ENCODE measurements around the gene BDP1.
"Not testable (repeated sequence)": the region's sequence is repeated elsewhere in the genome, so short reads cannot be mapped to it uniquely, and the experiment has no call there.

The BDP1 gene

GRCh38 chr5:71498756-71499155 is 43.3 kb downstream of the BDP1 start:
- not testable (repeated sequence) for H4K8ac ChIP-seq (ENCODE audit: low read depth, low read length); H2BK120ac ChIP-seq (ENCODE audit: insufficient read depth, low read length, poor library complexity); H3K4me3 ChIP-seq (ENCODE audit: low read depth, low read length); H3K27ac ChIP-seq (ENCODE audit: low read depth, low read length); H2BK12ac ChIP-seq (ENCODE audit: low read length); H3K18ac ChIP-seq (ENCODE audit: low read length); H3K9ac ChIP-seq (ENCODE audit: low read length); H2AK5ac ChIP-seq (ENCODE audit: low read length); H2BK5ac ChIP-seq (ENCODE audit: low read depth, low read length, poor library complexity); H3K4me2 ChIP-seq (ENCODE audit: low read length); H3K23ac ChIP-seq (ENCODE audit: low read length); H3K27me3 ChIP-seq (ENCODE audit: insufficient read depth, low read length); H3K14ac ChIP-seq (ENCODE audit: low read length); H3K4ac ChIP-seq (ENCODE audit: low read depth, low read length); H3K79me1 ChIP-seq (ENCODE audit: low read length); H4K91ac ChIP-seq (ENCODE audit: low read depth, low read length); H4K12ac ChIP-seq (ENCODE audit: low read depth, low read length); H3K9me3 ChIP-seq (ENCODE audit: insufficient read depth, low read depth, low read length); H3K4me1 ChIP-seq (ENCODE audit: control insufficient read depth in 1 of 2, insufficient read depth in 2 of 2, low read length in 2 of 2); H3K79me2 ChIP-seq (ENCODE audit: control insufficient read depth, insufficient read depth, low read length, poor library complexity); H2AFZ ChIP-seq (ENCODE audit: insufficient read depth, low read length, poor library complexity)
- WGBS (ENCODE audit: extremely low coverage, insufficient coverage, insufficient read length), result no CpG with 5 or more reads among the region's 9 CpGs
- peak; percentile 89 to 90 for DNase-seq
- H3K36me3 ChIP-seq (ENCODE audit: control insufficient read depth in 1 of 2, insufficient read depth in 2 of 2, low read length in 2 of 2), result peaks cover 39 to 40% of the 10 kb centered on the region in 2 experiments

GRCh38 chr5:71503536-71503935 is 48.1 kb downstream of the BDP1 start:
- Histone ChIP-seq H3K4me3 (ENCODE audit: low read depth, low read length) (no peak overlapping the region), H3K9ac (ENCODE audit: low read length) (no peak overlapping the region), H3K4ac (ENCODE audit: low read depth, low read length) (no peak overlapping the region), H3K27me3 (ENCODE audit: insufficient read depth, low read length) (no peaks in the 10 kb centered on the region), H2BK12ac (ENCODE audit: low read length) (no peak overlapping the region), H3K18ac (ENCODE audit: low read length) (no peak overlapping the region), H2BK120ac (ENCODE audit: insufficient read depth, low read length, poor library complexity) (no peak overlapping the region), H3K9me3 (ENCODE audit: insufficient read depth, low read depth, low read length) (no peaks in the 10 kb centered on the region), H3K79me1 (ENCODE audit: low read length) (no peaks in the 10 kb centered on the region), H4K12ac (ENCODE audit: low read depth, low read length) (no peak overlapping the region), H3K27ac (ENCODE audit: low read depth, low read length) (no peak overlapping the region), H3K4me1 (ENCODE audit: control insufficient read depth in 1 of 2, insufficient read depth in 2 of 2, low read length in 2 of 2) (no peaks in the 10 kb centered on the region), H3K14ac (ENCODE audit: low read length) (no peak overlapping the region), H3K4me2 (ENCODE audit: low read length) (no peak overlapping the region), H4K8ac (ENCODE audit: low read depth, low read length) (no peak overlapping the region), H3K36me3 (ENCODE audit: control insufficient read depth in 1 of 2, insufficient read depth in 2 of 2, low read length in 2 of 2) (peaks cover 37 to 38% of the 10 kb centered on the region in 2 experiments), H2AK5ac (ENCODE audit: low read length) (no peak overlapping the region), H2AFZ (ENCODE audit: insufficient read depth, low read length, poor library complexity) (no peak overlapping the region), H3K79me2 (ENCODE audit: control insufficient read depth, insufficient read depth, low read length, poor library complexity) (no peaks in the 10 kb centered on the region), H2BK5ac (ENCODE audit: low read depth, low read length, poor library complexity) (no peak overlapping the region), H4K91ac (ENCODE audit: low read depth, low read length) (no peak overlapping the region), H3K23ac (ENCODE audit: low read length) (no peak overlapping the region)
- no CpG with 5 or more reads among the region's 2 CpGs for WGBS (ENCODE audit: extremely low coverage, insufficient coverage, insufficient read length)
- peak; percentile 65 to 68 for DNase-seq

- Histone ChIP-seq H3K27ac (ENCODE audit: low read depth, low read length) (no peak overlapping the region), H3K14ac (ENCODE audit: low read length) (no peak overlapping the region), H3K79me1 (ENCODE audit: low read length) (no peaks in the 10 kb centered on the region), H2BK120ac (ENCODE audit: insufficient read depth, low read length, poor library complexity) (no peak overlapping the region), H3K4ac (ENCODE audit: low read depth, low read length) (no peak overlapping the region), H3K36me3 (ENCODE audit: control insufficient read depth in 1 of 2, insufficient read depth in 2 of 2, low read length in 2 of 2) (peaks cover 21 to 26% of the 10 kb centered on the region in 2 experiments), H3K9me3 (ENCODE audit: insufficient read depth, low read depth, low read length) (no peaks in the 10 kb centered on the region), H2BK5ac (ENCODE audit: low read depth, low read length, poor library complexity) (no peak overlapping the region), H3K4me3 (ENCODE audit: low read depth, low read length) (no peak overlapping the region), H3K18ac (ENCODE audit: low read length) (no peak overlapping the region), H4K91ac (ENCODE audit: low read depth, low read length) (no peak overlapping the region), H2AK5ac (ENCODE audit: low read length) (no peak overlapping the region), H3K4me2 (ENCODE audit: low read length) (no peak overlapping the region), H3K79me2 (ENCODE audit: control insufficient read depth, insufficient read depth, low read length, poor library complexity) (no peaks in the 10 kb centered on the region), H4K8ac (ENCODE audit: low read depth, low read length) (no peak overlapping the region), H2AFZ (ENCODE audit: insufficient read depth, low read length, poor library complexity) (no peak overlapping the region), H3K23ac (ENCODE audit: low read length) (no peak overlapping the region), H4K12ac (ENCODE audit: low read depth, low read length) (no peak overlapping the region), H3K9ac (ENCODE audit: low read length) (no peak overlapping the region), H3K4me1 (ENCODE audit: control insufficient read depth in 1 of 2, insufficient read depth in 2 of 2, low read length in 2 of 2) (no peaks in the 10 kb centered on the region), H3K27me3 (ENCODE audit: insufficient read depth, low read length) (no peaks in the 10 kb centered on the region), H2BK12ac (ENCODE audit: low read length) (no peak overlapping the region)
- no peak for DNase-seq
- no CpG with 5 or more reads among the region's 1 CpG for WGBS (ENCODE audit: extremely low coverage, insufficient coverage, insufficient read length)
Measured at GRCh38 chr5:71522151-71522550, 66.7 kb downstream of the BDP1 start.

GRCh38 chr5:71525611-71526010 is 70.2 kb downstream of the BDP1 start:
- not testable (repeated sequence) for H3K79me2 ChIP-seq (ENCODE audit: control insufficient read depth, insufficient read depth, low read length, poor library complexity); H4K12ac ChIP-seq (ENCODE audit: low read depth, low read length); H3K4ac ChIP-seq (ENCODE audit: low read depth, low read length); H3K14ac ChIP-seq (ENCODE audit: low read length); H3K27me3 ChIP-seq (ENCODE audit: insufficient read depth, low read length); H2AK5ac ChIP-seq (ENCODE audit: low read length); H2BK5ac ChIP-seq (ENCODE audit: low read depth, low read length, poor library complexity); H3K4me1 ChIP-seq (ENCODE audit: control insufficient read depth in 1 of 2, insufficient read depth in 2 of 2, low read length in 2 of 2); H2AFZ ChIP-seq (ENCODE audit: insufficient read depth, low read length, poor library complexity); H4K91ac ChIP-seq (ENCODE audit: low read depth, low read length); H2BK120ac ChIP-seq (ENCODE audit: insufficient read depth, low read length, poor library complexity); H4K8ac ChIP-seq (ENCODE audit: low read depth, low read length); H3K23ac ChIP-seq (ENCODE audit: low read length); DNase-seq; H3K4me3 ChIP-seq (ENCODE audit: low read depth, low read length); H3K9ac ChIP-seq (ENCODE audit: low read length); H3K9me3 ChIP-seq (ENCODE audit: insufficient read depth, low read depth, low read length); H2BK12ac ChIP-seq (ENCODE audit: low read length); H3K4me2 ChIP-seq (ENCODE audit: low read length); H3K79me1 ChIP-seq (ENCODE audit: low read length); H3K27ac ChIP-seq (ENCODE audit: low read depth, low read length); H3K18ac ChIP-seq (ENCODE audit: low read length)
- no CpG with 5 or more reads among the region's 26 CpGs for WGBS (ENCODE audit: extremely low coverage, insufficient coverage, insufficient read length)
- H3K36me3 ChIP-seq (ENCODE audit: control insufficient read depth in 1 of 2, insufficient read depth in 2 of 2, low read length in 2 of 2), result peaks cover 15 to 21% of the 10 kb centered on the region in 2 experiments
